ENCODE results near the gene FTH1.

FTH1 gene

GRCh38 chr11:61918938-61919704 lies 48.3 kb downstream of the FTH1 start:
- no peak overlapping the region for H3K27ac ChIP-seq
- ChIA-PET POLR2A (ENCODE audit: low non-redundant PET) (no interaction called here), CTCF (interaction anchor here (0.6 kb wide), 3 partner anchors 20 to 117 kb away, joined by 3 read pairs; no protein-coding TSS in a partner anchor)
- no peak for TF ChIP-seq CTCF (conservative IDR thresholded peaks at IDR 0.05; ENCODE audit: low read depth)
- DNase-seq (ENCODE audit: low spot score) = no peak

- TF ChIP-seq CTCF (conservative IDR thresholded peaks at IDR 0.05; ENCODE audit: low read depth) = no peak
- POLR2A ChIA-PET (ENCODE audit: low non-redundant PET) = no interaction called here
- DNase-seq (ENCODE audit: low spot score) = no peak
- no peak overlapping the region for H3K27ac ChIP-seq
- CTCF ChIA-PET = interaction anchor here (0.6 to 2.0 kb wide), 3 partner anchors 20 to 118 kb away, joined by 3 to 8 read pairs (median 3); no protein-coding TSS in a partner anchor
Observed at GRCh38 chr11:61918251-61918937, 49.0 kb downstream of the FTH1 start.

DNA sequence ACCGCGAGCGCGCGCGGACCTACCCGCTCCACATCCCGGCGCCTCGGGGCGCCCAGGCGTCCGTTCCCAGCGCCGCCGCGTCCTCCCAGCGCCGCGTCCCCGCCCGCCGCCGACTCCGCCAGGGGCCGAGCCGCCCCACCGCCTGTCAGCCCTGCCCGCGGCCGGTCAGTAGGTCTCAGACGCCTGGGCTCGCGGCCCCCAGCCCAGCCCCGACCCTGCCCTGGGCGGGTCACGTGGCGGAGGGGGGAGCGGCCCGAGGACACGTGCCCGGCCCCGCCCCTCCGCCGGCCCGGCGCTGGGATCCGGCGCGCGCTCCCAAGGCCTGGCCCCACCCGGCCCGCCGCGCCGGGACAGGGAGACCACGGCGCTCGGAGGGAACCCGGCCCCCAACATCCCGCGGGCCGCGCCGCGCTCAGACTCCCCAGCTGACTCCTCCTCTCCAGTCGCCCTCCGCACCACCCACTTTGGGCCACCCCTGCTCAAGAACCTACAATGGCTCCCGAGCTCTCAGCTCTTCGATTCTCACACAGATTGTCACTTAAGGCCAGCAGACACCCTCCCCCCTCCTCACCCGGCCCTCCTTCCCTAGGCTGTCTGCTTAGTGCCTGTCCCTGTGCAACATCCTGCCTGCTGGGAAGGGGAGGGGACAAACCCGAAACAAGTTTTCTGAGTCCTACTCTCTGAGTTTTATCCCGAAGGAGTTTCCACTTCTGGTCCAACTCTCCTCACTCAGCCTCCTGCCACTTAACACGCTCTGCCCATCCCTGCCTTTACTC lies 49.9 kb downstream of the FTH1 start, which contains the start of gene RAB3IL1:
RAB3IL1 (minus strand) TSS at position 233 of the 776 bp plus-strand sequence; CDS start at position 34, 199 bp downstream.
- no peak for TF ChIP-seq CTCF (conservative IDR thresholded peaks at IDR 0.05; ENCODE audit: low read depth)
- POLR2A ChIA-PET (ENCODE audit: low non-redundant PET) = no interaction called here
- no peak within 1 kb of the TSS for H3K27ac ChIP-seq
- peak; percentile 41 for DNase-seq (ENCODE audit: low spot score)
- CTCF ChIA-PET = interaction anchor here (0.6 to 2.0 kb wide), 5 partner anchors 18 to 54 kb away, joined by 3 to 8 read pairs (median 3); no protein-coding TSS in a partner anchor

DNA sequence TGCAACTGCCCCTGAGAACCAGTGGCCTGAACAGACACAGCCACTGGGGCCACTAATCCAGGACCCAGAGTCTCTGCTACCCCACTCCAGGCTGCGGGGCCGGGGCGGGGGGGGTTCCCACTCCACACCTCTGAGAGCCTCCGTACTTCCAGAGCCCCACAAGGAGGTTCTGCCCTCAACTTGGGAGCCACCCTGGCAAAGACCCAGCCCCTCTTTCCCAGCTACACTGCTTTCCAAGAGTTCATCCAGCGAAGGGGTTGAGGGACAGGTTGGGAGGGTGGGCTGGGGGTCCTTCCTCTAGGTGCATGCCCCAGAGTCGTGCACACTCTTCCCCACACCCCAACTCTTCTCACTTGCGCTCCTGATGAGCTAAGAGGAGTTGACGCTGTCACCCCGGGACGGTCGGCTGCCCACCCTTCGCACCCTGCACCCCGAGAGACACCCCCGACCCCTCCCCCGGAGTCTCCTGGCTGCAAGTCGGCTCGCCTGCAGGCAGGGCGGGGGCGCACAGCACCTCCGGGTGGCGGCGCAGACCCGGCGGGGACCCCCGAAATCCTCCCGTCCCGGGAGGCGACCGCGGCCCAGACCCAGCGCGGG lies 50.6 kb downstream of the FTH1 start:
- ChIA-PET POLR2A (ENCODE audit: low non-redundant PET) (no interaction called here), CTCF (interaction anchor here (0.6 to 2.0 kb wide), 4 partner anchors 17 to 38 kb away, joined by 3 to 8 read pairs (median 4); no protein-coding TSS in a partner anchor)
- H3K27ac ChIP-seq = no peak overlapping the region
- DNase-seq (ENCODE audit: low spot score) = no peak
- no peak for TF ChIP-seq CTCF (conservative IDR thresholded peaks at IDR 0.05; ENCODE audit: low read depth)

DNA sequence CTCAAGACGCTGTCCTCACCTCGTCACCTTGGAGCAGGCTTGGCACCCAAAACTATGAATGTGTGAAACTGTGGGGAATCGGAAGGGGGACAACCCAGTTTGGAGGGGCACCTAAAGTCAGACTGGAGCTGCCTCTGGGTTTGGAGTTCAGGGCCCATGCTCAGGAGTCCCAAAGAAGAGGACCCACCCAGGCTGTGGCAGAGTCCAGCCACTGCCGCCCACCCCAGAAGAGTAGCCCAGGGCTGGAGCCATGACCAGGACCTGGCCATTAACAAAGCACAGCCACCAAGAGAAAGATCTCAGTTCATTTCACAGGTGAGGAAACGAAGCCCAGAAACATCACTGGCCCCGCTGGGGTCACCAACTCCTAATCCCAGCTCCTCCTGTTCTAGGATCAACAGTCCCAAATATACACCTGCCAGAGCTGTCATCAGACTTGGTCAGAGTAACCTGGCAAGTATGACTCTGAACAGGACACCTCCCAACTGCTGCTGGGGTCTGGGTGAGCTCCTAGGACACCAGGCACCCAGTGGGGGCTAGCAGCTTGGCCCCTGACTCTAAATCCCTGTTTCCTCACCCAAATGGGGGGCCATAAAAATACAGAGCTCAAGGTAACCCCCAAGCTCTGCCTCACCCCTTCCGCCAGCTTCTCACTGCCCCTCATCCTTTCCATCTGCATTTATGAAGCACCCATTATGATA lies 52.8 kb downstream of the FTH1 start:
- CTCF ChIA-PET = interaction anchor here (0.5 to 2.6 kb wide), 4 partner anchors 15 to 167 kb away, joined by 3 to 11 read pairs (median 4); no protein-coding TSS in a partner anchor
- H3K27ac ChIP-seq = no peak overlapping the region; the same call in 1 of the 2 replicates
- TF ChIP-seq CTCF (conservative IDR thresholded peaks at IDR 0.05; ENCODE audit: low read depth) = no peak
- POLR2A ChIA-PET (ENCODE audit: low non-redundant PET) = no interaction called here
- no peak for DNase-seq (ENCODE audit: low spot score)

Data from RWPE1 (cell line).